ENCODE results near the gene RPS21.

GRCh38 chr20:62353289-62354030 lies 33.4 kb upstream of the RPS21 start:
- TF ChIP-seq EZH2 (IDR thresholded peaks at IDR 0.05) = no peak
- no peak for TF ChIP-seq FOSL1 (IDR thresholded peaks at IDR 0.05; ENCODE audit: low read depth)
- TF ChIP-seq SIN3A (IDR thresholded peaks at IDR 0.05; ENCODE audit: low read depth) = no peak
- no peak for TF ChIP-seq TCF7L2 (IDR thresholded peaks at IDR 0.05; ENCODE audit: borderline replicate concordance, extremely low read depth, insufficient read depth, insufficient read length)
- TF ChIP-seq CTCF (IDR thresholded peaks at IDR 0.05 in 2 of 3, conservative IDR thresholded peaks at IDR 0.05 in 1 of 3; ENCODE audit: borderline replicate concordance in 1 of 3, insufficient read depth in 1 of 3, low read depth in 2 of 3, low read length in 2 of 3) = no peak
- TF ChIP-seq POLR2A (IDR thresholded peaks at IDR 0.05; ENCODE audit: borderline replicate concordance, extremely low read depth, insufficient read depth, insufficient read length) = no peak
- TF ChIP-seq POLR2AphosphoS5 (IDR thresholded peaks at IDR 0.05; ENCODE audit: low read depth, low read length) = no peak

Data from HCT116 (cell line).